Effector memory CD4-positive, alpha-beta T cell (primary cell): Measurements from ENCODE around the gene CYB5D1.
A peak's percentile ranks its signal among the peaks of the same experiment; 100 is the strongest.

ENCODE experiments used
- DNase-seq, 3 donors: peaks; one replicate each; pipeline ENCODE4 v3.0.0-alpha.2; 2020
- H3K27ac ChIP-seq: 2 replicates; pipeline ENCODE4 v1.7.0; 2013; ENCODE audit warnings: mild to moderate bottlenecking, low read length, moderate library complexity; ENCODE audit not compliant: insufficient read depth, poor library complexity, severe bottlenecking
- H3K27me3 ChIP-seq: replicated peaks from 2 replicates; pipeline ENCODE4 v1.7.0; 2013; ENCODE audit warnings: mild to moderate bottlenecking, low read length; ENCODE audit not compliant: insufficient read depth, control insufficient read depth, poor library complexity, severe bottlenecking
- H3K36me3 ChIP-seq: 2 replicates; pipeline ENCODE4 v1.7.0; 2013; ENCODE audit warnings: mild to moderate bottlenecking, low read length, moderate library complexity; ENCODE audit not compliant: control insufficient read depth, insufficient read depth
- H3K4me1 ChIP-seq: 2 replicates; pipeline ENCODE4 v1.7.0; 2013; ENCODE audit warnings: low read length, mild to moderate bottlenecking; ENCODE audit not compliant: control insufficient read depth, insufficient read depth, poor library complexity, severe bottlenecking
- H3K4me3 ChIP-seq: 2 replicates; pipeline ENCODE4 v1.7.0; 2013; ENCODE audit warnings: low read length, low read depth, mild to moderate bottlenecking; ENCODE audit not compliant: insufficient read depth, poor library complexity, severe bottlenecking
- H3K9me3 ChIP-seq: 2 replicates; pipeline ENCODE4 v1.7.0; 2013; ENCODE audit warnings: mild to moderate bottlenecking, low read length, moderate library complexity; ENCODE audit not compliant: control insufficient read depth

CYB5D1 gene

DNA sequence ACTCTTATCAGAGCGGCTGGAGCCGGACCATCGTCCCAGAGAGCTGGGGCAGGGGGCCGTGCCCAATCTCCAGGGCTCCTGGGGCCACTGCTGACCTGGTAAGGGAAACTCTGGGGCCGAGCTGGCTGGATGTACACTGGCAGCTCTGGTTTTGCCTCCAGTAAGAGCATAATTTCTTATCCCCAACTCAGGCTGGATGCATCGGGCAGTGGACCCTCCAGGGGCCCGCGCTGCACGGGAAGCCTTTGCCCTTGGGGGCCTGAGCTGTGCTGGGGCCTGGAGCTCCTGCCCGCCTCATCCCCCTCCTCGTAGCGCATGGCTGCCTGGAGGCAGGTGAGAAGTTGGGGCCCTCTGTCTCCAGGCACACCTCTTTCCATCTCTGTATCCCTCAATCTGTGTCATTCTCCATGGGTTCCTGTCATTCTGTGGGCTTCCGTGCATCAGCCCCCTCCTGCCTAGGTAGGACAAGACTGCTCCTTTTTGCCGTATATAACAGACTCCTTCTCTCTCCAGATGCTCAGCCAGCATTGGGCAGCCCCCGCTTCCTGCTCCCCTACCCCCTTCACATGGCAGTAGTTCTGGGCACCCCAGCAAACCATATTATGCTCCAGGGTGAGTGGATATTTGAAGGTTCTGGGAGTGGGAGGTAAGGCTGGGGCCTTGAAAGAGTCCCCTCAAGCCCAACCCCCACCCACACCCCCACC is 12.3 kb upstream of the CYB5D1 start:
- peaks cover 22% of the 10 kb centered on the region for H3K4me1 ChIP-seq
- no peaks in the 10 kb centered on the region for H3K9me3 ChIP-seq
- DNase-seq: no peak

GRCh38 chr17:7846063-7846735 is 11.6 kb upstream of the CYB5D1 start:
- no peak for DNase-seq
- H3K4me1 ChIP-seq: peaks cover 19% of the 10 kb centered on the region
- H3K36me3 ChIP-seq: peaks cover 46% of the 10 kb centered on the region
- no peak overlapping the region for H3K4me3 ChIP-seq
- H3K27ac ChIP-seq: no peak overlapping the region
- no peaks in the 10 kb centered on the region for H3K27me3 ChIP-seq
- H3K9me3 ChIP-seq: no peaks in the 10 kb centered on the region

More for the DNA sequence above, 12.3 kb upstream of the CYB5D1 start:
- Histone ChIP-seq H3K27me3 (no peaks in the 10 kb centered on the region), H3K27ac (peak overlapping the region; percentile 100), H3K4me3 (peak overlapping the region; percentile 65), H3K36me3 (peaks cover 52% of the 10 kb centered on the region)

- no peaks in the 10 kb centered on the region for H3K9me3 ChIP-seq
- H3K36me3 ChIP-seq: peaks cover 46% of the 10 kb centered on the region
- H3K4me1 ChIP-seq: peaks cover 23% of the 10 kb centered on the region
- no peak for DNase-seq
- no peaks in the 10 kb centered on the region for H3K27me3 ChIP-seq
- H3K4me3 ChIP-seq: no peak overlapping the region
- no peak overlapping the region for H3K27ac ChIP-seq
Measured at GRCh38 chr17:7846765-7847661, 10.8 kb upstream of the CYB5D1 start.

DNA sequence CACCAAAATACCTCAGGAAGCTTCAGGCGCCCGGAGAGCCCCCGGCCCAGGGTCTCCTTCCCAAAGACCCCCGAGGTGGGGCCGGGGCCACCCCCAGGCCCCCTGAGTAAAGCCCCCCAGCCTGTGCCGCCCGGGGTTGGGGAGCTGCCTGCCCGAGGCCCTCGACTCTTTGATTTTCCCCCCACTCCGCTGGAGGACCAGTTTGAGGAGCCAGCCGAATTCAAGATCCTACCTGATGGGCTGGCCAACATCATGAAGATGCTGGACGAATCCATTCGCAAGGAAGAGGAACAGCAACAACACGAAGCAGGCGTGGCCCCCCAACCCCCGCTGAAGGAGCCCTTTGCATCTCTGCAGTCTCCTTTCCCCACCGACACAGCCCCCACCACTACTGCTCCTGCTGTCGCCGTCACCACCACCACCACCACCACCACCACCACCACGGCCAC is 9.6 kb upstream of the CYB5D1 start:
- H3K36me3 ChIP-seq: peaks cover 54% of the 10 kb centered on the region
- H3K9me3 ChIP-seq: no peaks in the 10 kb centered on the region
- no peaks in the 10 kb centered on the region for H3K27me3 ChIP-seq
- no peak overlapping the region for H3K4me3 ChIP-seq
- H3K4me1 ChIP-seq: peaks cover 26% of the 10 kb centered on the region
- DNase-seq: no peak
- H3K27ac ChIP-seq: no peak overlapping the region

- H3K4me1 ChIP-seq: peaks cover 26% of the 10 kb centered on the region
- H3K27me3 ChIP-seq: no peaks in the 10 kb centered on the region
- H3K9me3 ChIP-seq: no peaks in the 10 kb centered on the region
- H3K27ac ChIP-seq: no peak overlapping the region
- peaks cover 54% of the 10 kb centered on the region for H3K36me3 ChIP-seq
- H3K4me3 ChIP-seq: no peak overlapping the region
- no peak for DNase-seq
Measured at GRCh38 chr17:7848739-7849129, 9.1 kb upstream of the CYB5D1 start.

DNA sequence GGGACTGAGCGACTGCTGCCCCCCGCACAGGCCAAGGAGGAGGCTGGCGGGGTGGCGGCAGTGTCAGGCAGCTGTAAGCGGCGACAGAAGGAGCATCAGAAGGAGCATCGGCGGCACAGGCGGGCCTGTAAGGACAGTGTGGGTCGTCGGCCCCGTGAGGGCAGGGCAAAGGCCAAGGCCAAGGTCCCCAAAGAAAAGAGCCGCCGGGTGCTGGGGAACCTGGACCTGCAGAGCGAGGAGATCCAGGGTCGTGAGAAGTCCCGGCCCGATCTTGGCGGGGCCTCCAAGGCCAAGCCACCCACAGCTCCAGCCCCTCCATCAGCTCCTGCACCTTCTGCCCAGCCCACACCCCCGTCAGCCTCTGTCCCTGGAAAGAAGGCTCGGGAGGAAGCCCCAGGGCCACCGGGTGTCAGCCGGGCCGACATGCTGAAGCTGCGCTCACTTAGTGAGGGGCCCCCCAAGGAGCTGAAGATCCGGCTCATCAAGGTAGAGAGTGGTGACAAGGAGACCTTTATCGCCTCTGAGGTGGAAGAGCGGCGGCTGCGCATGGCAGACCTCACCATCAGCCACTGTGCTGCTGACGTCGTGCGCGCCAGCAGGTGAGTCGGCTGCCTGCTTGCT is 8.6 kb upstream of the CYB5D1 start:
- no peaks in the 10 kb centered on the region for H3K9me3 ChIP-seq
- H3K36me3 ChIP-seq: peaks cover 54% of the 10 kb centered on the region
- no peaks in the 10 kb centered on the region for H3K27me3 ChIP-seq
- DNase-seq: no peak
- H3K4me3 ChIP-seq: no peak overlapping the region
- no peak overlapping the region for H3K27ac ChIP-seq
- peaks cover 26% of the 10 kb centered on the region for H3K4me1 ChIP-seq

GRCh38 chr17:7849751-7850504 is 7.9 kb upstream of the CYB5D1 start:
- DNase-seq: no peak
- Histone ChIP-seq H3K36me3 (peaks cover 54% of the 10 kb centered on the region), H3K27me3 (no peaks in the 10 kb centered on the region), H3K27ac (no peak overlapping the region), H3K9me3 (no peaks in the 10 kb centered on the region), H3K4me3 (no peak overlapping the region), H3K4me1 (peaks cover 20% of the 10 kb centered on the region)

DNA sequence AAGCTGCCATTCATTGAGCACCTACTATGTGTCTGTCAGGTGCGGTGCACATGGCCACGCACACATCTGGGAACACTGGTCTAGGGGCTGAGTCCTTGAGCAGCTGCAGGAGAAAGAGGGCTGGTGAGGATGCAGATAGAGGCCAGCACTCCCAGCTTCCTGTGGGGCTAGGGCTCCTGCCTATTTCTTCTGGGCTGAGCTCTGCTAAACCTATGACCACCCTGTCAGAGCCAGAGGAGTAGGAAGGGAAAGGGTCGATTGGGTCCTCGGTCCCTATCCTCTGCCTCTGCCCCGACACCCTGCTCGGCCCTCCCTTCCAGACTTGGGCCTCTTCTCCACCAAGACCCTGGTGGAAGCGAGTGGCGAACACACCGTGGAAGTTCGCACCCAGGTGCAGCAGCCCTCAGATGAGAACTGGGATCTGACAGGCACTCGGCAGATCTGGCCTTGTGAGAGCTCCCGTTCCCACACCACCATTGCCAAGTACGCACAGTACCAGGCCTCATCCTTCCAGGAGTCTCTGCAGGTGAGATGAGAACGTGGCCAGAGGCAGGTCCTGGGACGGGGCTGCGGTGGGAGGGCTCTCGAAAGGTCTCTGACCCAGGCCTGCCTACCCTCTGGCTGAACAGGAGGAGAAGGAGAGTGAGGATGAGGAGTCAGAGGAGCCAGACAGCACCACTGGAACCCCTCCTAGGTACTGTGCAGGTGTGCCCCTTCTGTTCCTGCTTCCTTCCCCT is 6.9 kb upstream of the CYB5D1 start:
- DNase-seq: no peak
- peak overlapping the region; percentile 62 for H3K27ac ChIP-seq
- H3K9me3 ChIP-seq: no peaks in the 10 kb centered on the region
- H3K4me1 ChIP-seq: peaks cover 18% of the 10 kb centered on the region
- H3K27me3 ChIP-seq: no peaks in the 10 kb centered on the region
- H3K4me3 ChIP-seq: peak overlapping the region; percentile 27
- peaks cover 48% of the 10 kb centered on the region for H3K36me3 ChIP-seq
